Left kidney (tissue), 2 donors: ENCODE measurements around the gene EPAS1. TPM values are rescaled to one million over a fixed set of nuclear protein-coding genes. Genes with fewer than 3 reads are reported as not detected.

ENCODE experiments used
- DNase-seq: peaks from one replicate; pipeline ENCODE4 v3.0.0-alpha.2; 2013
- polyA plus RNA-seq: library from polyadenylated mRNA; unstranded; fragments of 120-200 nt; gene quantifications from one replicate; pipeline ENCODE4 v1.2.1, GENCODE V29; 2013; ENCODE audit not compliant: insufficient read length

EPAS1 gene
- polyA plus RNA-seq, 1 donor, result 40.7 TPM

DNA sequence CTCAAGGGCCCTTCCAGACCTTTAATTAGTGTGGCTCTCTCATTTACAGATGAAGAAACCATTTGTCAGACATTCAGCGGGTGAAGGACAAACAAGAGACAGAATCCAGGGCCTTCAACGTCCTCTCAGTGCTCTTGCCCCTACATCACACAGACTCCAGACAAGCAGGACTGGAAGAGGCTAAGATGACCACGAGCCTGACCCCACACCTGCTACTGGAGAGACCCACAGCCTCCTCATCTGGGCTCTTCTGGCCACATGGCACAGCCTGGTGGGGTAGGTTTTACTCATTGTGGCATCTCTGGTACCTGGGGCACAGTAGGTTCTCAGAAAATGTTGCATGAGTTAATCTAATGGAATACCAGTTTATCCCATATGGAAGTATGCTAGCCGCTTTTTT lies 112.5 kb downstream of the EPAS1 start:
- DNase-seq, result no peak

DNA sequence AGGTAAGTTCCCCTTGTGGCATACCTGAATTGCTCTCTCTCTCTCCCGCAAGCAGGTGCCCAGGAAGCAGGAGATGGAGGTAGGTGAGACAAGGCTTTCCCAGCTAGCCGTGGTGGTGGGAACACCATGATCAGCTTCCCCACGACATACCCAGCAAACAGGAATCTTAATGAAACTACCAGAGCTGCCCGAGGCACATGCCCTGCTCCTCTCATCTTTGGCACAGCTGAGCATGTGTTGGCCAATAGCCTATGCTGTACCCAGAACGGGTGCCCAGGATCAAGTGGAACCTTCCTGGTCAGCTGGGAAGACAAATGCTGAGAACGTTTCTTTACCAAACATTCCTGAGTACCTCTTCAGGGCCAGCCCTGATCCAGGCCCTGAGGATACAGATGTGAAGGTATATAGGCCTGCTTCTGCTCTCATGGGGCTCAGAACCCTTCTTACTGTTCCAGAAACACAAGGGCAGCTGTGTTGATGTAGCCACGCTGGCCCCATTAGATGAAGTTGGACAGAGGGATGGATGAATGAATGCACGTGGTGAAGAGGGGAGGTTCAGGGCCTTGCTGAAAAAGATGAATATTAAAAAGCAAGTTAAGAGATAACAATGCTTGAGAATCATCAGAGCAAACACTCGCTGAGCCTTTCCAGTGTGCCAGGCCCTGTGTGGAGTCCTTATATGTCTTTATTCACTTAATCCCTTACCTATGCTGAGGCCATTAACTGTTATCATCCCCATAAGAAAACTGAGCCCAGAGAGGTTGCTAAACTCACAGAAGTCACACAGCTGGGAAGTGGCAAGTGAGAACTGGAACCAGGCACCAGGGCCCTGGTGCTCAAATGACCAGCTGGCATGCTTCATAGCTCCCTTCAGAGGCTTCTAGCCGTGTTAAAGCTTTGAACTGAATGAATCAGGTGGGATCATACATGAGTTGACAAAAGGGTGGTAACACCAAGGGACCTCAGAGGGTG lies 113.4 kb downstream of the EPAS1 start:
- no peak for DNase-seq

DNA sequence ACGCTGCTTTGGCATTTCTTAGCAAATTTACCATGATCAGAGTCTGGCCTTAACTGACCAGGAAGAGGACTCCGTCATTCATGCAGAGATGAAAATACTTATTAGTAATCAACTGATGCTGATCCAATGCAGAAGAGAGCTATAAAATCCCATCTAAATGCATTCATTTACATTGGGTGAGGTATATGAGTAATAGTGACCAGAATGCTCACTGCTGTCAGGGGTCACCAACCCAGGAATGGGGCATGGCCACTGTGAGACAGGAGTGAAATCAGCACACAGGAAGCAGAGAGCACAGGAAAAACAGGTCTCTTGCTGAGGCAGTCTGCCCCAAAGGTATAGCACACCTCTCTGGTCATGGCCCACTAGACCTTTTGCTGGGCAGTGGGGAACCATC lies 114.0 kb downstream of the EPAS1 start:
- DNase-seq, result no peak

DNA sequence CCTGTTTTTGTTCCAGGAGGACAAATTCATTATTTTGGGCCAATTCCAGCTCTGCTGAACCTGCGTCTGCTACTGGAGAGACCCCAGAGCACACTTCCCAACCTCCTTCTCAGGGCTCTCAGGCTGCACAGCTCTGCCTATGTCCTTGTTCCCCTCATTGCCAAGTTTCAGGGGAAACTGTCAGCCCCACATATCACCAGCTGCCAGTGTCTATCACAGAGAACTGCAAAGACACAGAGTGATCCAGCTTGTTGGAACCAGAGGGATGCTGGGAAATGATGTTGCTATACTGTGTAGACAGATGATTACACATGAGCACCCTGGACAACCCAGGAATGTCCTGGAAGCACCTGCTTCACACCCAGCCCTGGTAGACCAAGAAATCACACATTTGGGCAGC lies 114.8 kb downstream of the EPAS1 start:
- DNase-seq, result no peak

DNA sequence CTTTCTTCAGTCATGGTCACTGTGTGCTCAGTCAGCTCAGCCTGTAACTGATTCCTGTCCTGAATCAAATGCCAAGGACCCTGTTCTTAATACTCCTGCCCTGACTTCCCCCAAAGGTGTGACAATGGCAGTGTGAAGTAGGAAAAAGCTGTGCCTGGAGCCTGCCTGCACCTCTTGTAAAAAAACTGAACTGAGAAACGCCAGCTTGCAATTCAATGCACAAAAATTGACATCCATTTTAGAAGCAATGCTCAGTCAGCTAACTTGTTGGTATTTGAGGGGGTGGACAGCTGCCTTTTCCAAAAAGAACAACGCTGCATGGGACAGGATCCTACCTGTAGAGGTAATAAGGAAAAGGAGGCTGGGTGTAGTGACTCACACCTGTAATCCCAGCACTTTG lies 115.9 kb downstream of the EPAS1 start:
- no peak for DNase-seq

DNA sequence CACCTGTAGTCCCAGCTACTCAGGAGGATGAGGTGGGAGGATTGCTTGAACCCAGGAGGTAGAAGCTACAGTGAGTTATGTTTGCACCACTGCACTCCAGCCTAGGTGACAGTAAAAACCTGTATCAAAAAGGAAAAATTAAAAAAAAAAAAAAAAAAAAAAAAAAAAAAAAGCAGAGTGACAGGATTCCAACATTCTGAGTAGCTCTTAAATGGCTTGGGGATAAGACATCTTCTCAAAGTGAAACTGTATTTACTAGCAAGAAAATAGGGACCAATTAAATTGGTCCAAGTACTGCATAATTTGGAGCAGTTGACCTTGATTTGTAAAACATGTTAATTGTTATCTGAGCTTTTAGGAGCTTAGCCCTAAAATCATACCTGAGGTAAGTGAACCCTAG lies 116.4 kb downstream of the EPAS1 start:
- DNase-seq, result no peak

DNA sequence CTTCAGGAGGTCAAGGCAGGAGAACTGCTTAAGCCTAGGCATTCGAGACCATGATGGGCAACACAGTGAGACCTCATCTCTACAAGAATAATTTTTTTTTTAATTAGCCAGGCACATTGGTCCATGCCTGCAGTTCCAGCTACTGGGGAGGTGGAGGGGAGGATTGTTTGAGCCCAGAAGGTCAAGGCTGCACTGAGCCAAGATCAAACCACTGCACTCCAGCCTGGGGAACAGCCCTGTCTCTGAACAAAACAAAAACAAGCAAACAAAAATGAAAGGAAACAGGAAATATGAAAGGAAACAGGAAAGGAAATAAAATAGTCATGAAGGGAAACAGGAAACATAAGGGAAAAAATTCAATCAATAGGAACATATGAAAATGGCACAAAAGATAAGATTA lies 117.5 kb downstream of the EPAS1 start:
- DNase-seq, result no peak

DNA sequence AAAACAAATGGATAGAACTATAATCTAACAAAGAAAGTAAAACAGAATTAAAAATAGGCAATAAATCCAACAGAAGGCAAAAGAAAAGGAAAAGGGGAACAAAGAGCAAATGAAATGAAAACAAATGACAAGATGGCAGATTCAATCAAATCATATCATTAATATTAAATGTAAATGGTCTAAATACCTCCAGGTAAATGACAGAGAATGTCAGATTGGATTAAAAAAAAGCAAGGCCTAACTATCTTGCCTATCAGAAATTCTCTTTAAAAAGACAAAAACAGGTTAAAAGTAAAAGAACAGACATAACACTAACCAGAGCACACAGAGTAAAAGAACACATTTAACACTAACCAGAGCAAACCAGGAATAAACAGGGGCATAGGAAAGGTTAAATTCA lies 119.1 kb downstream of the EPAS1 start:
- no peak for DNase-seq

DNA sequence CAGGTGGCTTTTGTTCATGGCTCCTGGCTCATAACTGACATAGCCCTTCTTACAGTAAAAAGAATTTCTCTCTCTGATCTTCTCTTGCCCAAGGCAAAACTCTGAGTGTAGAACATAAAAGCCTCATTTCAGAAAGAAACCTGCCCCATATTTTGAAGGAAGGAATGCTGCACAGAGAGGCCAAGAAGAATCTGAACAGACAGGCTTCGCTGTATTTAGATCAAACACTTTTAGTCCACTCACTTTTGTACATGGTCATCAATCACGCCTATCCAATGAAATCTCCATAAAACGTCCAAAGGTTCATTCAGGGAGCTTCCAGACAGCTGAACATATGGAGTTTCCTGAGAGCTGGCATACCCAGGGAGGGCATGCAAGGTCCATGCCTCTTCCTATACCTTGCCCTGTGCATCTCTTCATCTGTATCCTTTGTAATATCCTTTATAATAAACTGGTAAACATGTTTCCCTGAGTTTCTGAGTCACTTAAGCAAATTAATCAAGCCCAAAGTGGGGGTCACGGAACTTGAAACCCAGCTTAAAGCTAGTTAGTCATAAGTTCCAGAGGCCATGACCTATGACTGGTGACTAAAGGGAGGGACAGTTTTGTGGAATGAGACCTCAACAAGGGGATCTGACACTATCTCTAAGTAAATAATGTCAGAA lies 119.7 kb downstream of the EPAS1 start:
- DNase-seq, result no peak

DNA sequence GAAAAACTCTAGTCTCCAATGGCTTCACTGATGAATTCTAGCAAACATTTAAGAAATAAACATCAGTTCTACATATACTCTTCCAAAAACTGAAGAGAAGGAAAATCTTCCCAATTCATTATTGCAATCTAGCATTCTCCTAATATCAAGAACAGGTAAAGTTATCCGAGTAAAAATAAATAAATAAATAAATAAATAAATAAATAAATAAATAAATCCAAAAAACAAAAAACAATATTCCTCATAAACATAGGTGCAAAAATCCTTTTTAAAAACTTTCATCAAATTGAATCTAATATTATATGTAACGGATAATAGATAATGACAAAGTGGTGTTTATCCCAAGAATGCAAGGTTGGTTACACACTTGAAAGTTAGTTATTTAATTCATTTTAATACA lies 123.7 kb downstream of the EPAS1 start:
- no peak for DNase-seq

DNA sequence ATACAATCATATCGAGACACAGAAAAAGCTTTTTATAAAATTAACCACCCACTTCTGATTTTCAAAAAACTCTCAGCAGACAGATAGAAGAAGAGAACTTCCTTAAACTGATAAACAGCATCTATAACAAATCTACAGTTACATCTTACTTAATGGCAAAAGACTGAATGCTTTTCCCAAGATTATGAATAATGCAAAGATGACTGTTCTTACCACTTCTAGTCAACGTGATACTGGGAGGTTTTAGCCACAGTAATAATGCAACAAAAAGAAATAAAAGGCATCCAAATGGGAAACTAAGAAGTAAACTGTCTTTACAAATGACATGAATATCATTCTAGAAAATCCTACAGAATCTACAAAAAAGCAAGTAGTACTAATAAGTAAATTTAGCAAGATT lies 124.2 kb downstream of the EPAS1 start:
- no peak for DNase-seq

DNA sequence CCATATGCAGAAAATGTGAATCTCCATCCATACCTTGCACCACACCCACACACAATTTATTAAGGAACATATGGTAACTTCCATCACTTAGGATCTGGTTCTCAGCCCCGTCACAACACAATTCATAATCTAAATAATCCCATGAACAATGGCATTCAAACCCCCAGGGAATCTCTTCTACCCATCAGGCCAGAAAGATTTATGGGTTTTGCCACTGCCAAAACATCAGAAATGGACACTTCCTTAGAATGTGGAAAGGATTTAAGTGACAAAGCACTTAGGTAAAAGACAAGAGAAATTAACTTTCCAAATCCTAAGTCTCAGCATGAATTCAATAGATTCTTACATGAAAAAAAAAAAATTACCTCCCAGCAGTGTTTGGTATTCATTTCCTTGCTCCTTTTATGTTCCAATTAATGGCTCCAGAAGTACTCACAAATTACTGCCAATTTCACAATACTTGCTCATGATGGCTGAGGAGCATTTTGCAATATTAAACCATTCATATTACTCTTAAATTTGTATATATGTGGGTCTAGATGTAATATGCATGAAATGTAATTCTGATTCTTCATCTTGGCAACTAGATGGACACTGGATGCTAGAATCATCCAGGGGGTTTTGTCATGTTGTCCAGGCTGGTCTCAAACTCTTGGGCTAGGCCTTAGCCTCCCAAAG lies 125.6 kb downstream of the EPAS1 start:
- no peak for DNase-seq

DNA sequence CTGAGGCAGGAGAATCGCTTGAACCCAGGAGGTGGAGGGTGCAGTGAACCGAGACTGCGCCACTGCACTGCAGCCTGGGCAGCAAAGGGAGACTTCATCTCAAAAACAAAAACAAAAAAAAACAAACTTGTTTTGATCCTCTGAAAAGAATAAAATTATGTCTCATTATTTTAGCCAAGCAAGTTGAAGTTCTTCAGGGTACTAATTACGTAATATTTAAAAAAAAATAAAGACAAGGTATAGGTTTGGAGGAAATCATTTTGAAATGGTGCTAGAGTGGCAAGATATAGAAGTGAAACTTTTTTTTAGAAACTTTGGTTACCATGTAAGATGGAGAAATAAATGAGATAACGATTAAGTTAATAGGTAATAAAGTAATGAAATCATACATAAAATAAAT lies 127.7 kb downstream of the EPAS1 start:
- no peak for DNase-seq

DNA sequence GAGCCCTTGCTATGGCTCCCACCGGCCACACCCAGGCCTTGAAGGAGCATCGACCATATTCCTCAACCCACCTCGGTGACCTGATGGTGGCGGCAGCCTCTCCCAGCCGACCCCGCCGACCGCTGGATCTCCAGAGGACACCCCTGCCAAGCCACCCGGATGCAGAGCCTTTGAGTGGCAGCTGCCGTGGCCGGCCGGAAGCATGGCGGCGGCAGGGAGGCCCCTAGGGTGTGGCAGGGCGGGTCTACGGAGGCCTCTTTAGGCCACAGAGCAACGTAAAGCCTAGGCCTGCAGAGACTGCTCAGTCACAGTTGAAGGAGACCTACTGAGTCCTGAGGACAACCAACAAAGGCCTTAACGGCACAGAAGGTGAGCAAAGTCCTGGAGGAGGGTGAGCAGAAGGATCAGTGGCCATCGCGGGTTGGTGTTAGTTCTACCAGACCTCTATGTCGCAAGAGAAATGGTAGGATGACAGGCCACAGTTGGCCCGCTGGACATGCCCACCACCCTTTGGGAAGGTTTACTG lies 131.8 kb downstream of the EPAS1 start:
- no peak for DNase-seq

DNA sequence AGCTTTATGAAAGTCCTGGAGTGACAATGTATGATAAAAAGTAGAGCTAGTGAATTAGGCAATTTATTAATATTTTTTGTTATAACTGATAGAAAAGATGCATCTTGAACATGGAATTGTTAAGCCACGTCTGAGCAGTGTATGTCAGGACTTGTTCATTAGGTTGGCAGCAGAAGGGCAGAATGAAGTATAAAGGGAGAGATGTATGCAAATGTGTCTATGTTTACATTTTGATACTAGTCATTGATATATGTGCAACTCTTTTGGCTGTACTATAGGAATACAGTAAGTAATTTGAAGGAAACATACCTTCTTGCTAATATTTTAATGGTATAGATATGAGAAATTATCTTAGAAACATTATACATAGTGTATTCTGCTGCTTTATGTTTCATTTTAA lies 133.2 kb downstream of the EPAS1 start:
- DNase-seq, result no peak

DNA sequence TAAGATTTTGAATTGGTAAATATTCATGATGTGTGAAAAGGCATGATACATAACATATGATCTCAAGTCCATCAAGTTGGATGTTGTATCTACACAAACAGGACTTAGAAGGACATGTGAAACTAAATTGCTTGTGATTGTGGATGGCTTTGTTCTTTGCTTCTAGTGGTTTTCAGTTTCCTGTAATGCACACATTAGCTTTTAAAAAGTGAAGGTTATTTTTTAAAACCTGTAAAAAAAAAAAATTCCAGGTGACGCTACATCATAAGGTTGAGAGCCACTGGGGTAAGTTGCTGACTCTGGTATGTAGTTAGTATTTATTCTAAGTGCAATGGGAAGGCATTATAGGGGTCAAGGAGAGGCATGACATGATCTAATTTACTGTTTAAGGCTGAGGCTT lies 133.8 kb downstream of the EPAS1 start:
- DNase-seq, result no peak

DNA sequence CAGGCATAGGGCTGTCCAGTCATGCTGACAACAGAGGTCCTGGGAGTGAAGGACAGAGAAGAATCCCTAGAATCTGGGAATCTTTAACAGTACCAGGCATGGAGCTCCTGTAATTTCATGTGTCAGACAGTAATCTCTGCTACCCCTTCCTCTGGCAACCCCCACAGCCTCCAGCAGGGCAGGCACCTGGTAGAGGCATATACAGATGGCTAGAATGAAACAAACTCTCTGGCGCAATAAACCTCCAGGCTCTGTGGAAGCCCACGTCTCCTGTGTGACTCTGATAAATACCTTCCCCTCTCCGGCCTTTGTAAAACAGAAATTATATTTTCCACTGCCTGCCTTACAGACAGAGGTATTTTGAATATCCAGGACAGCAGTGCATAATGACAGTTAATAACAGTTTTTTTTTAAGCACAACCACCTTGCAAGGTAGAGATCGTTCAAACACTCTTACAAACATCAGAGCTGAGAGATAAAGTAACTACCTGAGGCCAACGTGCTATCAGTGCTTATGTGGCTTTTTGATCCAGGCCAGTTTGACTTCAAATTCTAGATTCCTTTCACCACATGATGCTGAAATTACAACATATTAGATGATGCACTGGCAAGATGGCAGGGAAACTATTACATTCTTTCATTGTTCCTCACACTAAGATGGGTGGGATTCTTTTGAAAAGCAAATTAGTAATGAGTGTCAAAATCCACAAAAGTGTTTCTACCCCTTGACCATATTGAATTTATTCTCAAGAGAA lies 134.5 kb downstream of the EPAS1 start:
- no peak for DNase-seq

DNA sequence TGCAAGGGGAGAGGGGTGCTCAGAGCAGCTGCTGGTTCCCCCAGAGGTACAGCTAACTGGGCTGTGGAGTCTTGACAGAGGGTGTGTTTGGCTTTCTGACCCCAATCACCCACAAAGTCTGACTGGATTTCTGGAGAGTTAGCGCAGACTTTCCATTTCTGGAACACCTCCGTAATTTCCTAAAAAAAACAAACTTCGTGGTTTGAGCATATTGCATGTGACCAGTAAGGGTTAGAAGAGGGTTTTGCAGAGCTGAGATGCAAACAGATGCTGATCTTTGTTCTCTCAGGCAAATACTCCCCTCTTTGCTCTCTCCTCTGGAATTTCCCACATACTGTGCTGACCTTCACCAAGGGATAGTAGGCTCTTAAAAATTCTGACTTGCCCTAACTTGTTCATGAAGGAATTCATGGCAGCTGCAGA lies 137.7 kb downstream of the EPAS1 start:
- no peak for DNase-seq

DNA sequence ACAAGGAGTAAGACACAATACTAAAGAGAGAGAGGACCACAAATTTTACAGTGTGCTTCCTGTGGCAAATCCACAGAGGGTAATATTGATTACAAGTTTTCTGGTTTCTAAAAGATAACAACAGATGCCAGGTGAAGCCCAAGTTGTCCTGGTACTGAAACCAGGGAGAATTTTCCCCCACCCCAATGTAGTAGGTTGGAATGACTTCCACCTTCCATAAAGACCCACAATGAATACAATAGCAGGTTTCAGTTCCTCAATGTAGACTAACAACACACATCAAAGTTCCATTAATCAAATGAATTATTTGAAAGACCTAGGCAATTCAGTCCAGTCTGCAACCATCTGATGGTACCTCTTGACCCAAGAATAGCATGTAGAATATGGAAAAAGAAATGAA lies 138.1 kb downstream of the EPAS1 start:
- no peak for DNase-seq

DNA sequence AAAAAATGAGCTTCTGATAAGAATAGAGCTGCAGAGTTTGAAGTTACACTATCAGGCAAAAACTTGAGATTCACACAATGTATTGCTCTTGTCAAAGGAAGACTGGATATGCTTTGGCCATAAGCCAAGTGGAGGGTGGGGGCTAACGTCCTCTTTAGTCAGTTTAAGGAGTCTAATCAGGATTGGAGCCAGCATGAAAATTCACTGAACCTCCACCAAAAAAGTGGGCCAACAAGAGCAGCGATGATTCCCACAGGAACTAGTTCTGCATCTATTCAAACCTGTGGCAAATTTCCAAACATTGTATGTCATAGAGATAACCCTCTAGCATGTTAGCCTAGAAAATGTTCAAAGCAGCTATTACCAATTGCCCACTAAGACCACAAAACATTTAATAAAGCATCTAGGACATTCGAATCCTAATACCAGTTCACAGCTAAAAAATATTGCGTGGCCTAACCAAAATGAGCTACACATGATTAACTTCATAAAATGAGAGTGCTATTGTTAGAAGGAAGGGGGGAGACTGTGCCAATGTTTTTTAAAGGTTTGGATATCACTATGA lies 138.7 kb downstream of the EPAS1 start:
- DNase-seq, result no peak
